Pancreas (tissue), 10 donors: ENCODE results near the gene ANKRD66. TPM values are rescaled to one million over a fixed set of nuclear protein-coding genes. Genes with fewer than 3 reads are reported as not detected.

Experiments
- ATAC-seq, 4 donors: fragments of 200-7000 bp; cut with Tn5 transposase; one replicate each; pipeline versions ENCODE4 v1.8.0 to v1.9.1; 2020; ENCODE audit warnings: mild to moderate bottlenecking in 4 of 4, moderate library complexity in 4 of 4
- DNase-seq, 6 donors: peaks; one replicate each; pipeline ENCODE4 v3.0.0-alpha.2; 2020
- FAIRE-seq: peaks from 2 replicates; lab custom pipeline; 2012; peaks lifted over from hg19 to GRCh38; lab: Jason Lieb, UNC
- H3K27ac ChIP-seq, 4 donors: fragments of 200-600 bp; sonication (generic); 1 replicate in 3 of 4; 2 replicates in 1 of 4; pipeline versions ENCODE4 v1.5.0 to v1.8.0; 2020
- H3K27me3 ChIP-seq, 4 donors: fragments of 200-600 bp; one replicate each; pipeline ENCODE4 v1.8.0; 2021
- H3K36me3 ChIP-seq, 3 donors: fragments of 200-600 bp; sonication (generic) in 1 of 3; one replicate each; pipeline versions ENCODE4 v1.5.0 to v1.8.0; 2020 to 2021
- H3K4me1 ChIP-seq, 3 donors: fragments of 200-600 bp; one replicate each; pipeline ENCODE4 v1.8.0; 2021
- H3K4me3 ChIP-seq, 4 donors: fragments of 200-600 bp; sonication (generic) in 2 of 4; one replicate each; pipeline versions ENCODE4 v1.5.0 to v1.8.0; 2020 to 2021
- H3K9me3 ChIP-seq, 4 donors: fragments of 200-600 bp; one replicate each; pipeline ENCODE4 v1.8.0; 2021
- WGBS, 2 donors: extraction: QIAGEN DNeasy Blood & Tissue Kit; methylation state at CpG; one replicate each; pipeline ENCODE4 v1.1.7; 2013; 5-methylcytosine and 5-hydroxymethylcytosine counted together
- intact Hi-C, 3 donors: fragments of 100-400 bp; cut with DNase I; formaldehyde crosslinking; loops; one replicate each; pipeline versions ENCODE4 v1.11.1 to v1.14.2; 2022
- polyA plus RNA-seq, 2 donors: library from polyadenylated mRNA; stranded (reverse); fragments of 200-250 nt; gene quantifications; one replicate each; pipeline ENCODE4 v1.2.3, GENCODE V29; 2013
- total RNA-seq, 6 donors: library from RNA; stranded (reverse); fragmentation: NEBNext Ultra II Directional in 4 of 6; extraction: Animal tissue kit (Norgen Biotek cat#: 25700) in 4 of 6; gene quantifications; one replicate each; pipeline versions ENCODE4 v1.2.1 to v1.2.4, GENCODE V29; 2021 to 2023
- TF ChIP-seq, protein P1 (sequence below), 4 donors: fragments of 200-600 bp; sonication (generic) in 3 of 4; IDR thresholded peaks; one replicate each; pipeline versions ENCODE4 v1.5.0 to v1.8.0; 2021; ENCODE audit warnings: antibody characterized with exemption in 4 of 4
- donor health status: healthy with polysubstance abuse.
- donor health status: DM: no; HTN: no; CAD: no; lungs with moderate emphysema.
- donor health status: DM: no; HTN: no; CAD: no.
- donor health status: control.
- donor health status: control.
- donor health status: Bipolar disorder and iron deficiency.
- donor health status: DM: yes; HTN: yes; CAD: no.
- donor health status: DM: no; HTN: no; CAD: no.
- donor health status: DM: no; HTN: no; CAD: no.
- donor health status: DM: yes; HTN: yes; CAD: no.

ANKRD66 gene
- total and polyA plus RNA-seq, 8 donors, result not detected

DNA sequence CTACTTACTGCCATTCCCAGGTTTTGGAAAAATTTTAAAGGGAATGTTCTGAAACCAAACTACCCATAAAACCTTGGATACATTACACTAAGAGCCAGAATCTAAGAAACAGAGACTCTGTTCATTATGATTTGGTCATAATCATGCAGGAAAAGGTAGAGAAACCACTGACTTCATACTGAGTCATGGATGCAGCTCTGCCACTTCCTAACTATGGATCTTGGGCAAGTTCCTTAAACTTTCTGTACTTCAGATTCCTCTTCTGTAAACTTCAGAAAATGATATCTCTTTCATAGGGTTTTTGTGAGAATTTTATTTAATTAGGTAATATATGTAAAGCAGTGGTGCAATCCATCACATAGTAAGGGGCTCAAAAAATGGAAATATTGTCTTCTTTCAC lies 31.6 kb upstream of the ANKRD66 start:
- TF ChIP-seq, protein P1, sequence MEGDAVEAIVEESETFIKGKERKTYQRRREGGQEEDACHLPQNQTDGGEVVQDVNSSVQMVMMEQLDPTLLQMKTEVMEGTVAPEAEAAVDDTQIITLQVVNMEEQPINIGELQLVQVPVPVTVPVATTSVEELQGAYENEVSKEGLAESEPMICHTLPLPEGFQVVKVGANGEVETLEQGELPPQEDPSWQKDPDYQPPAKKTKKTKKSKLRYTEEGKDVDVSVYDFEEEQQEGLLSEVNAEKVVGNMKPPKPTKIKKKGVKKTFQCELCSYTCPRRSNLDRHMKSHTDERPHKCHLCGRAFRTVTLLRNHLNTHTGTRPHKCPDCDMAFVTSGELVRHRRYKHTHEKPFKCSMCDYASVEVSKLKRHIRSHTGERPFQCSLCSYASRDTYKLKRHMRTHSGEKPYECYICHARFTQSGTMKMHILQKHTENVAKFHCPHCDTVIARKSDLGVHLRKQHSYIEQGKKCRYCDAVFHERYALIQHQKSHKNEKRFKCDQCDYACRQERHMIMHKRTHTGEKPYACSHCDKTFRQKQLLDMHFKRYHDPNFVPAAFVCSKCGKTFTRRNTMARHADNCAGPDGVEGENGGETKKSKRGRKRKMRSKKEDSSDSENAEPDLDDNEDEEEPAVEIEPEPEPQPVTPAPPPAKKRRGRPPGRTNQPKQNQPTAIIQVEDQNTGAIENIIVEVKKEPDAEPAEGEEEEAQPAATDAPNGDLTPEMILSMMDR (IDR thresholded peaks at IDR 0.05), result no peak
- Histone ChIP-seq H3K27ac (no peak overlapping the region), H3K9me3 (no peaks in the 10 kb centered on the region), H3K4me3 (no peak overlapping the region), H3K4me1 (no peaks in the 10 kb centered on the region), H3K27me3 (no peaks in the 10 kb centered on the region), H3K36me3 (no peaks in the 10 kb centered on the region)
- ATAC-seq, result peak in 1 of 4 donors; percentile 38
- FAIRE-seq, result no peak
- intact Hi-C loops, result no loop called here
- no peak for DNase-seq

DNA sequence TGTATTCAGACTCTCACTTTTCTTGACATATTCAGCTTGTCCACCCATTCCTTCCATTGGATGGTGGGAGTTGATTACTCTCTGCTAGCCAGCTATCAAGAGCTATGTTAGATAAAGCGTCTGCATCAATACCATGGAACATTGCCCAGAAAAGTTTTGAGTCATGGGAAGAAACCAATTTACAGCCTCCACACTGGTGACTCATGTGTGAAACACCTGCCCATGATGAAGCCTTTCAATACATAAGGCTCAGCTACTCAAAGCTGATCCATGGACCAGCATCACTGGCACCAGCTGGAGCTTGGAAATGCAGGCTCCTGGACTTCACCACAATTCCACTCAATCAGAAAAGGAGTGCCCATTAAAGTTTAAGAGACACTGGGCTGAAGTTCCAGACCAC lies 27.6 kb upstream of the ANKRD66 start:
- intact Hi-C loops, result no loop called here
- H3K36me3 ChIP-seq, result no peaks in the 10 kb centered on the region
- no peak for FAIRE-seq
- no peak for DNase-seq
- H3K4me1 ChIP-seq, result no peaks in the 10 kb centered on the region
- H3K4me3 ChIP-seq, result no peak overlapping the region
- no peak overlapping the region for H3K27ac ChIP-seq
- no peaks in the 10 kb centered on the region for H3K9me3 ChIP-seq
- 9 to 18% methylated on average over 1 of the region's 1 CpG for WGBS, 2 donors
- peak in 3 of 4 donors; percentile 52 to 81 (median 66) for ATAC-seq
- TF ChIP-seq, protein P1 (IDR thresholded peaks at IDR 0.05), result no peak
- H3K27me3 ChIP-seq, result no peaks in the 10 kb centered on the region

DNA sequence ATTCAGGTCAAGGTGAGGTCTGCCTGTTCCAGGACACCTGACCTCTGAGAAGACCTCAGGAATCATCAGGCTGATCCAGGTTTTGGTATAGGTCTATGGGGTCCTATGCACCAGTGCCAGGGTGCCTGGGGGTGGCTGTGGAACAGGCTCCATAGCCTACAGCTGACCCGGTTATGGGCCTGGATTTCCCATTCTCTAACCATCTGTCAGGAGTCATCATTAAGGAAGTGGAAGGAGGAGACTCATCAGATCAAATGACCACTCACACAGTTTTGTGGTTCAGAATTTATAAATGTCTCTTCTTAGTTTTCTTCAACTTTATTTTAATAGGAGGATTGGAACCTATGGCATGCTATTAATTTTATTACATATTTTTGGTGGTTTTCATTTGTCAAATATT lies 26.3 kb upstream of the ANKRD66 start:
- no peak for ATAC-seq
- Histone ChIP-seq H3K27me3 (no peaks in the 10 kb centered on the region), H3K4me1 (no peaks in the 10 kb centered on the region), H3K9me3 (no peaks in the 10 kb centered on the region), H3K27ac (no peak overlapping the region), H3K4me3 (no peak overlapping the region), H3K36me3 (no peaks in the 10 kb centered on the region)
- DNase-seq, result no peak
- FAIRE-seq, result no peak
- 85 to 92% methylated on average over 1 of the region's 1 CpG for WGBS, 2 donors
- TF ChIP-seq, protein P1 (IDR thresholded peaks at IDR 0.05), result no peak
- intact Hi-C loops, result no loop called here

DNA sequence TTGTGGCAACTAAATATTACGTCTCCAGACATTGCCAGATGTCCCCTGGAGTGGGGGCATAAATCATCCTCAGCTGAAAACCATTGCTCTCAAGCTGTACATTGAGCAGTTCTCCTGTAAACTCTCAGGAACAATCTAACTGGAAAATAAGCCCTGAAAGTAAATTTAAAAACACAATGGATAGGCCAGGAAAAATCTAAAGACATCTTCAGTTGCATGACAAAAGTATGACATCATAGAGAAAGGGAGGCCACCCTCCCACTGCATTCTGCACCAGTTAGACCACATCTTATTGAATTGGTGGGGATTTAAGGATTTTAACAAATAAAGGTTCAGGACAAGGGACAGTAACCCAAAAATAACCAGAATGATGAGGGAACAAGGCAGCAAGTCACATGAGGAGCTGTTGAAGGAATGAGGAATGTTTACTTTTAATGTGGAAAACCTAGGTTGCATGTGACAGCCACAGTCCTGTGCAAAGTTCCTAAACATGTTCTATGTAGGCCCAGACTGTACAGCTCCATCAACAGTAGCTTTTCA lies 16.9 kb upstream of the ANKRD66 start:
- H3K9me3 ChIP-seq, result no peaks in the 10 kb centered on the region
- no peak overlapping the region for H3K4me3 ChIP-seq
- 78 to 88% methylated on average over 1 of the region's 1 CpG for WGBS, 2 donors
- DNase-seq, result no peak
- H3K27ac ChIP-seq, result no peak overlapping the region
- no peak for FAIRE-seq
- no peak for ATAC-seq
- H3K36me3 ChIP-seq, result no peaks in the 10 kb centered on the region
- H3K27me3 ChIP-seq, result no peaks in the 10 kb centered on the region
- intact Hi-C loops, result no loop called here
- H3K4me1 ChIP-seq, result peaks cover 0 to 4% (median 0%) of the 10 kb centered on the region in 3 donors
- TF ChIP-seq, protein P1 (IDR thresholded peaks at IDR 0.05), result no peak

DNA sequence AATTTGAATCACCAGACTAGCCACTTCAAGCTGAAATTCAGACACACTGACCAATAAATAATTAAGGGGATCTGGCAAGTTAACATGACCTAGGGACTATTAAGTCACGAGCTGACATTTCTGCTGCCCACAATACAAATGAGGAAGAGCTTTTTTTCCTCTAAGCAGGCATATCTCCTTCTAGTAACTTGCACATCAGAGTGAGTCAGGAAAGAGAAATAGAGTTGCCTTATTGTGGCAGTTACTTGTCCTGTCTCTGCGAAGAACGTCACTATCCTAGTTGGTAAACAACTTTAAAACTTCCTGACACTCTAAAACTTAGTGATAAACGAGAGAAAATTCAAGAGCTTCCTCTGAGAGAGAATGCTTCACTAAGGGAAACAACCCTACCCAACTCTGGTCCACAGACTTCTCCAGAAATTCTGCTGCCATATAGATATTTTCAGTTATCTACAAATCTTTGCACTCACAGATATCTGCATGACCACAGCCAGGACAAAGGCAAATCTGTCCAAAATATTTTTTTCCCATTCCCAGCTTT lies 15.7 kb upstream of the ANKRD66 start:
- 60 to 61% methylated on average over 4 of the region's 4 CpGs for WGBS, 2 donors
- TF ChIP-seq, protein P1 (IDR thresholded peaks at IDR 0.05), result no peak
- intact Hi-C loops, result no loop called here
- DNase-seq (no peak), ATAC-seq (peak in 2 of 4 donors; percentile 34 to 41), FAIRE-seq (no peak)
- H3K27me3 ChIP-seq, result no peaks in the 10 kb centered on the region
- peaks cover 0 to 13% (median 0%) of the 10 kb centered on the region in 3 donors for H3K4me1 ChIP-seq
- H3K9me3 ChIP-seq, result no peaks in the 10 kb centered on the region
- no peak overlapping the region for H3K4me3 ChIP-seq
- H3K36me3 ChIP-seq, result no peaks in the 10 kb centered on the region
- peak overlapping the region in 1 of 4 donors; percentile 11 for H3K27ac ChIP-seq
